ENCODE measurements around the gene FXYD5.

Gene FXYD5

GRCh38 chr19:35211545-35212230, 57.2 kb downstream of the FXYD5 start:
- peak in 1 of 2 donors; percentile 58 for DNase-seq (ENCODE audit: low read depth in 1 of 2, low spot score in 1 of 2)

GRCh38 chr19:35212241-35212640, 57.7 kb downstream of the FXYD5 start:
- DNase-seq (ENCODE audit: low read depth in 1 of 2, low spot score in 1 of 2), result no peak

- DNase-seq (ENCODE audit: low read depth in 1 of 2, low spot score in 1 of 2), result peak; percentile 30 to 62
Measured at GRCh38 chr19:35213663-35214632, 59.4 kb downstream of the FXYD5 start.

- DNase-seq (ENCODE audit: low read depth in 1 of 2, low spot score in 1 of 2), result no peak
Measured at GRCh38 chr19:35214766-35215422, 60.4 kb downstream of the FXYD5 start.

- DNase-seq (ENCODE audit: low read depth in 1 of 2, low spot score in 1 of 2), result no peak
Measured at GRCh38 chr19:35216016-35216832, 61.7 kb downstream of the FXYD5 start.

- no peak for DNase-seq (ENCODE audit: low read depth in 1 of 2, low spot score in 1 of 2)
Measured at GRCh38 chr19:35216833-35217648, 62.5 kb downstream of the FXYD5 start.

GRCh38 chr19:35217649-35217990, 63.1 kb downstream of the FXYD5 start:
- DNase-seq (ENCODE audit: low read depth in 1 of 2, low spot score in 1 of 2), result no peak

GRCh38 chr19:35219008-35219407, 64.5 kb downstream of the FXYD5 start:
- no peak for DNase-seq (ENCODE audit: low read depth in 1 of 2, low spot score in 1 of 2)
